Left ventricle myocardium inferior (tissue), 1 donor: ENCODE results near the gene ADAMTS14. TPM values are rescaled to one million over a fixed set of nuclear protein-coding genes. Genes with fewer than 3 reads are reported as not detected.
"Not testable (repeated sequence)": the region's sequence is repeated elsewhere in the genome, so short reads cannot be mapped to it uniquely, and the experiment has no call there.

Experiments used
- DNase-seq: peaks from one replicate; pipeline ENCODE4 v3.0.0-alpha.2; 2020
- H3K27ac ChIP-seq: fragments of 200-600 bp; replicated peaks from 2 replicates; pipeline ENCODE4 v1.8.0; 2021
- H3K27me3 ChIP-seq: fragments of 200-600 bp; 2 replicates; pipeline ENCODE4 v1.8.0; 2021; ENCODE audit warnings: low read depth
- H3K36me3 ChIP-seq: fragments of 200-600 bp; 2 replicates; pipeline ENCODE4 v1.8.0; 2021
- H3K4me1 ChIP-seq: fragments of 200-600 bp; 2 replicates; pipeline ENCODE4 v1.8.0; 2021
- H3K4me3 ChIP-seq: fragments of 200-600 bp; 2 replicates; pipeline ENCODE4 v1.8.0; 2021; ENCODE audit warnings: mild to moderate bottlenecking, moderate library complexity
- H3K9me3 ChIP-seq: fragments of 200-600 bp; replicated peaks from 2 replicates; pipeline ENCODE4 v1.8.0; 2021
- intact Hi-C: fragments of 100-400 bp; cut with micrococcal nuclease; formaldehyde crosslinking; loops from one replicate; pipeline ENCODE4 v1.11.0; 2022
- total RNA-seq: library from RNA; stranded (reverse); fragmentation: NEBNext Ultra II Directional; extraction: Animal tissue kit (Norgen Biotek cat#: 25700); gene quantifications from one replicate; pipeline ENCODE4 v1.2.1, GENCODE V29; 2021
- TF ChIP-seq, protein P1 (sequence below): fragments of 200-600 bp; IDR thresholded peaks from 2 replicates; pipeline ENCODE4 v1.8.0; 2021; ENCODE audit warnings: antibody characterized with exemption, mild to moderate bottlenecking, borderline replicate concordance
- donor health status: DM: no; HTN: yes; CAD: no; lungs with severe emphysema.

The ADAMTS14 gene
- total RNA-seq, 1 donor from 2014 or later: 0.47 TPM

DNA sequence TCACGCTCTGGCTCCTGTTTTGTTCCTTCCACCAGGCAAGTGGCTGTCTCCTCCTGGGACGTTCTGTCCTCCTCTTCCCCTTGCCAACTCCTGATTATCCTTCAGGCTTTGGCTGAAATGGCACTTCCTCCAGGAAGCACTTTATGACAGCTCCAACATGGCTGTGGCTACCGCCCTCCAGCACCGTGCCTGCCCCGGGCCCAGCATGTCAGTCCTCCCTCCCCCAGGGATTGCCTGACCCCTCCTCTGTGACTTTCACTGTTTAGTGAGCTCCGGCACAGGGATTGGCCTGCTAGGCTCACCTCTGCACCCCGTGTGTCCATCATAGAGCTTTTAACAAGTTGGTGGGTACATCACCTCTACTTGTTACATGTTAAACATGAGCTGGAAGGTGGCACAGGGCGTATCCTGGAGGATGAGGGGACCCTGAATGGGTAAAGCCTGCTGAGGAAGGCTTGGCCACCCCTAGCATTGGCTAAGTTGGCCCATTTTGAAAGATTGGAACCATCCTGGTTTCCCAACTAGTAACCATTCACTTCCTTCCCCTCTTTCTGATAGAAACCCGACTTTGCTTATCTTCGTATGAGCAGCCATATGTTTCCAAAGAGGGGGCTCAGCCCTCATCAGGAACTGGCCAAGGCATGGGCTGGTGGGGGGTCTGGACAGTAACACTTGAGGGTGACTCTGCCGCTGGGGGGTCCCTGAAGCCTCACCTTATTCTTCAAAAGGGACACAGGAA is 10.5 kb upstream of the ADAMTS14 start:
- Histone ChIP-seq H3K36me3 (no peaks in the 10 kb centered on the region), H3K9me3 (peaks cover 14% of the 10 kb centered on the region), H3K4me1 (peaks cover 3% of the 10 kb centered on the region), H3K27me3 (no peaks in the 10 kb centered on the region), H3K27ac (no peak overlapping the region), H3K4me3 (no peak overlapping the region)
- TF ChIP-seq, protein P1, sequence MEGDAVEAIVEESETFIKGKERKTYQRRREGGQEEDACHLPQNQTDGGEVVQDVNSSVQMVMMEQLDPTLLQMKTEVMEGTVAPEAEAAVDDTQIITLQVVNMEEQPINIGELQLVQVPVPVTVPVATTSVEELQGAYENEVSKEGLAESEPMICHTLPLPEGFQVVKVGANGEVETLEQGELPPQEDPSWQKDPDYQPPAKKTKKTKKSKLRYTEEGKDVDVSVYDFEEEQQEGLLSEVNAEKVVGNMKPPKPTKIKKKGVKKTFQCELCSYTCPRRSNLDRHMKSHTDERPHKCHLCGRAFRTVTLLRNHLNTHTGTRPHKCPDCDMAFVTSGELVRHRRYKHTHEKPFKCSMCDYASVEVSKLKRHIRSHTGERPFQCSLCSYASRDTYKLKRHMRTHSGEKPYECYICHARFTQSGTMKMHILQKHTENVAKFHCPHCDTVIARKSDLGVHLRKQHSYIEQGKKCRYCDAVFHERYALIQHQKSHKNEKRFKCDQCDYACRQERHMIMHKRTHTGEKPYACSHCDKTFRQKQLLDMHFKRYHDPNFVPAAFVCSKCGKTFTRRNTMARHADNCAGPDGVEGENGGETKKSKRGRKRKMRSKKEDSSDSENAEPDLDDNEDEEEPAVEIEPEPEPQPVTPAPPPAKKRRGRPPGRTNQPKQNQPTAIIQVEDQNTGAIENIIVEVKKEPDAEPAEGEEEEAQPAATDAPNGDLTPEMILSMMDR: no peak
- DNase-seq: no peak
- intact Hi-C loops: no loop called here

DNA sequence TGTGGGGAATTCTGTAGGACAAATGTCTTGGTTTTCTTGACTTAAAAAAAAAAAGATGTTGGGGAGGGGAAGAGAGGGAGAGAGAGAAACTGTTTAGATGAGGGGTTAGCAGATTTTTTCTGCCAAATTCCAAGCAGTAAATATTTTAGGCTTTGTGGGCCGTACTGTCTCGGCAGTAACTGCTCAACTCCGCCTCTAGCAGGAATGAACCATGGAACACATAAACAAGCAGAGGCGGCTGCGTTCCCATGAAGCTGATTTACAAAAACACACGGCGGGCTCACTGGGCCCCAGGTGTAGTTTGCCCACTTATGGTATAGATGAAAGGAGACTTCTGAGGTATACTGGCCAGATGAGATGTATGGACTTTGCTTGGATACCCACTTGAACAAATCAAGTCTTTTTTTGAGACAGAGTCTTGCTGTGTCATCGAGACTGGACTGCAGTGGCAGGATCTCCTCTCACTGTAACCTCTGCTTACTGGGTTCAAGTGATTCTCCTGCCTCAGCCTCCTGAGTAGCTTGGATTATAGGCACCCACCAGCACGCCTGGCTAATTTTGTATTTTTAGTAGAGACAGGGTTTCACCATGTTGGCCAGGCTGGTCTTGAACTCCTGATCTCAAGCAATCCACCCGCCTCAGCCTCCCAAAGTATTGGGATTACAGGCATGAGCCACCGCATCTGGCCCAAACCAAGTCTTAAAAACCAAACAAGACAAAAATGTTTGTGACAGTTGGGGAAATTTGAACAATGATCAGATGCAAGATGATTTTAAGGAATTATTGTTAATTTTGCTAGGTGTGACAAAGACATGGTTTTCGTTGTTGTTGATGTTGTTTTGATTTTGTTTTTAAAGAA is 9.7 kb upstream of the ADAMTS14 start:
- intact Hi-C loops: no loop called here
- no peak for DNase-seq
- H3K27ac ChIP-seq: no peak overlapping the region
- no peaks in the 10 kb centered on the region for H3K36me3 ChIP-seq
- TF ChIP-seq, protein P1: no peak
- no peaks in the 10 kb centered on the region for H3K27me3 ChIP-seq
- H3K9me3 ChIP-seq: peaks cover 14% of the 10 kb centered on the region
- H3K4me1 ChIP-seq: peaks cover 8% of the 10 kb centered on the region
- H3K4me3 ChIP-seq: no peak overlapping the region

DNA sequence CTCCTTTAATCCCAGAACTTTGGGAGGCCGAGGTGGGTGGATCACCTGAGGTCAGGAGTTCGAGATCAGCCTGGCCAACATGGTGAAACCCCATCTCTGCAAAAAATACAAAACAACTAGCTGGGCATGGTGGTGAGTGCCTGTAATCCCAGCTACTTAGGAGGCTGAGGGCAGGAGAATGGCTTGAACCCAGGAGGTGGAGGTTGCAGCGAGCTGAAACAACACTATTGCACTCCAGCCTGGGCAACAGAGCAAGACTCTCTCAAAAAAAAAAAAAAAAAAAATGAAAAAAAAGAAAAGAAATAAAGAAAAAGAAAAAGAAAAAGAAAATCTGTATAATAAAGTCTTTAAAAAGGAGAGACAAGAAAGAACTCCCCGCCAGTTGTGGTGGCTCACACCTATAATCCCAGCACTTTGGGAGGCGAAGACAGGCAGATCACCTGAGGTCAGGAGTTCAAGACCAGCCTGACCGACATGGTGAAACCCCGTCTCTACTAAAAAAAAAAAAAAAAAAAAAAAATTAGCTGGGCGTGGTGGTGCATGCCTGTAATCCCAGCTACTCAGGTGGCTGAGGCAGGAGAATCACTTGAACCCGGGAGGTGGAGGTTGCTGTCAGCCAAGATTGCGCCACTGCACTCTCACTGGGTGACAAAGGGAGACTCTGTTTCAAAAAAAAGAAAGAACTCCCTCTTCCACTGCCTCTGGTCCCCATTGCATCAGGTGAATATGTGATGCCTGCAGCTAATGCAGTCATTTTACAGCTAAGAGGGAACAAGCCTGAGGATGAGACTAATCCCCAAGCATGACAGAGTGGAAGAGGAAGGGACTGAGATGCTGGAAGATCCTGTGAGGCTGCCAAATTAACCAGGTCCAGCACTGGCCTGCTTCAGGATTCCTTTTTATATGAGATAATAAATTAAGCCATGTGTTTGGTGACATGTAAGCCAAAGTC is 8.6 kb upstream of the ADAMTS14 start:
- H3K4me3 ChIP-seq, H3K27ac ChIP-seq, intact Hi-C loops, DNase-seq, H3K27me3 ChIP-seq, H3K36me3 ChIP-seq, H3K9me3 ChIP-seq, H3K4me1 ChIP-seq: not testable (repeated sequence)

DNA sequence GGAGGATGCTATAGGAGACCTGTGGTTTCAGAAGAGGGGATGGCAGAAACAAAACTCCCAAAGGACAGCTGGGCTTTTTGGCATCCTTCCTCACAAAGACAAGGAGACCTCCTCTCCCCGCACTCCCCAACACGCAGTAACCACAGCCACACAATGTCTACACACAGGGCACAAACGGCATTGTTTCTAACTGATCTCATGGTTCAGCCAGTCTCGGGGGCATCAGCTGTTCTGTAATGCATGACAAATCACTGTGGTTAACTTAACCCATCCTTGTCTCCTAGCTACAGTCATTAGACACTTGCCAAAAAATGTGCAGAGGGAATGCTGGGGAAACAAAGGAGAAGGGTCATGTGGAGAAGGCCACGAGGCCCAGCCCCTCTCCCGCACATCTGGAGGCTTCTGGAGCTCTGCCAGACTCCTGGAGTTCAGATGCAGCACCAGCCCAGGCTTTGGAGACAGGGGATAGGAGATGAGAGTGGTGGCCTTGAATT is 7.6 kb upstream of the ADAMTS14 start:
- no peak for DNase-seq
- H3K4me3 ChIP-seq: no peak overlapping the region
- no peaks in the 10 kb centered on the region for H3K36me3 ChIP-seq
- H3K4me1 ChIP-seq: peaks cover 8% of the 10 kb centered on the region
- no peaks in the 10 kb centered on the region for H3K27me3 ChIP-seq
- H3K27ac ChIP-seq: no peak overlapping the region
- no peaks in the 10 kb centered on the region for H3K9me3 ChIP-seq
- TF ChIP-seq, protein P1: no peak
- intact Hi-C loops: no loop called here

DNA sequence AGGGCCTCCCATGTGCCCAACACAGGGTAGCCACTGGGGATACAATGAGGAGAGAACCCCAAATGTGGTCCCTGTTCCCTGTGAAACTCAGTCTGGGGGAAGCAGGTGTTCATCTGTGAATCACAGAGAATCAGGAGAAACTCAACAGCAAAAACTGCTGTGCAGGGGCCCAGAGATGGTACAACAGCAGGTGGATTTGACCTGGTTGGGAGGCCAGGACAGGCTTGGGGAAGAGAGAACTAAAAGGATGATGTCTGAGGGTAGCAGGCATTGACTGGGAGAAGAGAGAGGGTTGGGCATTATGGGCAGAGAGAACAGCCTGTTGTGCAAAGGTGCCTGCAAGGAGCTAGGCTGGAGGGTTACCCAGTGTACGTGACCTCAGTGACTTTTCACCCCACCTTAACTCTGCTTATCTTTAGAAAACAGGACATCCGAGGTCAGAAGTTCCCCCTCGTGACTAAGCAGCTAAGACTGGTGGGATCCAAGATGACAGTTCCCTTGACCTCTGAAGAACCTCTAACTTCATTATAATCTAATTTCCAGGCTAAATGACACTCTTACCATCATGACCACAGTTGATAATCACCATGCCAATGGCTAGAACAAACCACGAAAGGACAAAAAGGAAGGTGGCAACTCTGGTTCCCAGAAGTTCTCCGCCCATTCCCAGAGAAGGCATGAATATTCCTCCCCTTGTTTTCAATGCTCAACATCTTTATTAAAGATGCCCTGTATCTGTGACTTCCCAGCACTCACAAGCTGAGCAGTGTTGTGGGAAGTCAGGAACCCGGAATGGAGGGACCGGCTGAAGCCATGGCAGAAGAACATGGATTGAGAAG is 5.1 kb upstream of the ADAMTS14 start:
- H3K36me3 ChIP-seq: no peaks in the 10 kb centered on the region

DNA sequence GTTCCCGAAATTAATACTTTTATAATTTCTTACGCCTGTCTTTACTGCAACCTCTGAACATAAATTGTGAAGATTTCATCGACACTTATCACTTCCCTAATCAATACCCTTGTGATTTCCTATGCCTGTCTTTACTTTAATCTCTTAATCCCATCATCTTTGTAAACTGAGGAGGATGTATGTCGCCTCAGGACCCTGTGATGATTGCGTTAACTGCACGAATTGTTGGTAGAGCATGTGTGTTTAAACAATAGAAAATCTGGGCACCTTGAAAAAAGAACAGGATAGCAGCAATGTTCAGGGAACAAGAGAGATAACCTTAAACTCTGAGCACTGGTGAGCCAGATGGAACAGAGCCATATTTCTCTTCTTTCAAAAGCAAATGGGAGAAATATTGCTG is 4.5 kb upstream of the ADAMTS14 start:
- peaks cover 17% of the 10 kb centered on the region for H3K27me3 ChIP-seq
- DNase-seq, H3K4me3 ChIP-seq, intact Hi-C loops, H3K27ac ChIP-seq, H3K9me3 ChIP-seq, H3K36me3 ChIP-seq: not testable (repeated sequence)
- H3K4me1 ChIP-seq: peaks cover 17% of the 10 kb centered on the region

More for the DNA sequence above, 5.1 kb upstream of the ADAMTS14 start:
- H3K27me3 ChIP-seq: peaks cover 13% of the 10 kb centered on the region
- no peaks in the 10 kb centered on the region for H3K9me3 ChIP-seq
- H3K4me3 ChIP-seq: no peak overlapping the region
- no peak overlapping the region for H3K27ac ChIP-seq
- DNase-seq: no peak
- H3K4me1 ChIP-seq: peaks cover 13% of the 10 kb centered on the region
- intact Hi-C loops: no loop called here
- TF ChIP-seq, protein P1: no peak
